ENCODE results near the gene ANGPTL4.

DNA sequence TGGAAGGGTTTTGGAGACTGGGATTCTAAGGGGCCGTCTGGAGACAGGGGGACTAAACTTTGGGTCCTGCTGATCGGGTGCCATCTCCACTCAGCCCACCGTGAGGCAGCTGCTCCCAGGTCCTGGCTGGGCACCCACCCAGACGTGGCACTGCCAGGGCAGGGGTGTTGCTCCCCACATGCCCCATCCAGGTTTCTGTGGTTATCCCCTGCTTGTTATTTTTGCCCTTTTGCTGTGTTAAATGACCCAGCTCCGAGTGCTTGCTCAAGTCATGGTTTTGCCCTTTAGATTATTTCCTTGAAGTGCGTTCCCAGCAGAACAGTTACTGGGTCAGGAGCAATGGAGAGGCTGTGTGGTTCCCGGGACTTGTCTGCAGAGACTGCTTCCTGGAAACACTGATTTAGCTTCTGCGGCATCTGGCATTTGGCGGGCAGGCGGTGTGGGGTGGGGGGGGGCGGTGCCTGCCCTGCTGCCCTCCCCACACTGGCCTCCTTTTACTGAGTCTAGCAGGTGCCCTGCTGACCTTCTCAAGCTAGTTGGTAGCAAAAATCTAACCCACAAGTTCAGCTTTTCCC, 28.1 kb downstream of the ANGPTL4 start:
- TF ChIP-seq, protein P1, sequence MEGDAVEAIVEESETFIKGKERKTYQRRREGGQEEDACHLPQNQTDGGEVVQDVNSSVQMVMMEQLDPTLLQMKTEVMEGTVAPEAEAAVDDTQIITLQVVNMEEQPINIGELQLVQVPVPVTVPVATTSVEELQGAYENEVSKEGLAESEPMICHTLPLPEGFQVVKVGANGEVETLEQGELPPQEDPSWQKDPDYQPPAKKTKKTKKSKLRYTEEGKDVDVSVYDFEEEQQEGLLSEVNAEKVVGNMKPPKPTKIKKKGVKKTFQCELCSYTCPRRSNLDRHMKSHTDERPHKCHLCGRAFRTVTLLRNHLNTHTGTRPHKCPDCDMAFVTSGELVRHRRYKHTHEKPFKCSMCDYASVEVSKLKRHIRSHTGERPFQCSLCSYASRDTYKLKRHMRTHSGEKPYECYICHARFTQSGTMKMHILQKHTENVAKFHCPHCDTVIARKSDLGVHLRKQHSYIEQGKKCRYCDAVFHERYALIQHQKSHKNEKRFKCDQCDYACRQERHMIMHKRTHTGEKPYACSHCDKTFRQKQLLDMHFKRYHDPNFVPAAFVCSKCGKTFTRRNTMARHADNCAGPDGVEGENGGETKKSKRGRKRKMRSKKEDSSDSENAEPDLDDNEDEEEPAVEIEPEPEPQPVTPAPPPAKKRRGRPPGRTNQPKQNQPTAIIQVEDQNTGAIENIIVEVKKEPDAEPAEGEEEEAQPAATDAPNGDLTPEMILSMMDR (IDR thresholded peaks at IDR 0.05; ENCODE audit: low read length), result no peak
- no peak for TF ChIP-seq EZH2 (optimal IDR thresholded peaks at IDR 0.05; ENCODE audit: low read depth, low read length)
